Progenitor cell of endocrine pancreas (in vitro differentiated cells): ENCODE data around the gene SPON2. TPM values are rescaled to one million over a fixed set of nuclear protein-coding genes. Genes with fewer than 3 reads are reported as not detected.

Source experiments
- DNase-seq: peaks from one replicate; pipeline ENCODE4 v3.0.0; 2021; ENCODE audit warnings: low spot score; ENCODE audit not compliant: unreplicated experiment
- H3K27ac Mint-ChIP-seq: 2 replicates; pipeline ENCODE4 v1.8.0; 2021; ENCODE audit warnings: mild to moderate bottlenecking, moderate library complexity, mixed read lengths
- H3K27me3 Mint-ChIP-seq: 2 replicates; pipeline ENCODE4 v1.8.0; 2021; ENCODE audit warnings: mixed read lengths
- H3K36me3 Mint-ChIP-seq: 2 replicates; pipeline ENCODE4 v1.8.0; 2022; ENCODE audit warnings: mixed read lengths; ENCODE audit not compliant: insufficient read depth
- H3K4me1 Mint-ChIP-seq: 2 replicates; pipeline ENCODE4 v1.8.0; 2021; ENCODE audit warnings: low read depth, mixed read lengths
- H3K4me3 Mint-ChIP-seq: 2 replicates; pipeline ENCODE4 v1.8.0; 2021; ENCODE audit warnings: low read depth, mild to moderate bottlenecking, moderate library complexity, mixed read lengths
- H3K9me3 Mint-ChIP-seq: 2 replicates; pipeline ENCODE4 v1.8.0; 2021; ENCODE audit warnings: low read depth, mixed read lengths
- total RNA-seq: library from RNA; stranded (reverse); gene quantifications from 2 replicates; pipeline ENCODE4 v1.2.1, GENCODE V29; 2021
- TF ChIP-seq, protein P1 (sequence below): fragments of 200-600 bp; sonication (generic); IDR thresholded peaks from one replicate; pipeline ENCODE4 v1.5.0; 2021; ENCODE audit warnings: antibody characterized with exemption, mild to moderate bottlenecking; ENCODE audit not compliant: unreplicated experiment

Gene SPON2
- total RNA-seq, 1 donor from 2014 or later: 2.2 TPM

DNA sequence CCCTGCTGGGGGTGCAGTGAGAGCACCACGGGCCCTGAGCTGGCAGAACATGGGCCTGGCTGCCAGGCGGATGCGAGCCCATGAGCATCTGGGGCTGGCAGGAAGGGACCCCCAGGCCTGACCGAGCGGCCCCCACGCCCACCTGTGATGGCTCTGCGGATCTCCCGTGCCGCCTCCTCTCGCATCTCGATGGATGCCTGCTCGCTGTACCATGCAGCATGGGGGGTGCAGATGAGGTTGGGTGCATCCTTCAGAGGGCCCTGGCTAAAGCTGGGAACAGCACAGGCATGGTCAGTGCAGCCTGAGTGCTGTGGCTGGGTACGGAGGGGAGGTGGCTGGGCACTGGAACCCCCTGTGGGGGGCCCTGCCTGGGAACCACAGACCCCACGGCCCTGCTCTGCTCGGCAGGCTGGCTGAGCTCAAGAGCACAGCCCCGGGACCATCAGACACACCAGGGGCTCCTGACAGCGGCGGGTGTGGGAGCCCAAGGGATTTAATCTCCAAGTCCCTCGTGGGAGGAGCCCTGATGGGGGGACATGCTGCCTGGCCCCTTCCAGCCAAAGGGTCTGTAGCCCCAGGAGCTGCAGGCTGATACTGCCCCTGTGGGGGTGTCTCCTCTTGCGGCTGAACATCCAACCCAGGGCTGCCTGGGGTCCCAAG lies 41.1 kb upstream of the SPON2 start:
- H3K9me3 Mint-ChIP-seq: no peaks in the 10 kb centered on the region
- H3K4me3 Mint-ChIP-seq: no peak overlapping the region

DNA sequence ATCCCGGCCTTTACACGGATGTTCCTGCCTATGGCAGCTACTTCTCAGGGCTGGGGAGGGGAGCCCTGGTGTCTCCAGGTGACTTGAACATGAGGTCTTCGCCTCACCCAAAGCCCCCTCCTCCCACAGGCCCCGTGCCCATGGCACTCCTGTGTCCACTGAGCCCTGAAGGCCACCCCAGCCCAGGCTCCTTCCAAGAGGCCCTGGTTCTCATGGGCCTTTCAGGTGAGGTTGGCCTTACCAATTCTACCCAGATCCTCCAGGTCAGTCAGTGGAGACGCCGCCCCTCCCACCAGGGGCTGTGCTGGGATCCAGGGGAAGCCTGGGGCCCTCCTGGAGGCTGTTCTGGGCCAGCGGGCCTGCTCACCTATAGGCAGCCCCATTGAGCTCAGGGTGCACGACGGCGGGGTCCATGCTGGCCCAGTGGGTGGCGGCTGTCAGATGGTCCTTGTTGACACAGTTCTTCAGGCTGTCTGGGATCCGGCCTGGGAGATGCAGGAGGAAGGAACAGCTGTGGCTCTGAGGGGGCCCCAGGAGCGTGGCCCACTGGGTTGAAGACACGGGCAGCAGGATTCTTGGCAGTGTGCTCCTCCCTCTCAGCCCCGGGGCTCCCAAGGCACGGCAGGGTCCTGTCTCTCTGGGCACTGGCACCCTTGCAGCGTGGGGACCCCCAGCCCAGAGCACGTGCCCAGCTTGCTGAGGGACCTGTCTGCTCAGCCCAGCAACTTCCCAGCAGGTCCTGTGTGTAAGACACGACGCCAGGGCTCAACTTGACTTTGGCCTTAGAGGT lies 40.4 kb upstream of the SPON2 start:
- Mint-ChIP-seq H3K36me3 (peaks cover 5% of the 10 kb centered on the region), H3K27ac (no peak overlapping the region), H3K9me3 (no peaks in the 10 kb centered on the region), H3K4me1 (no peaks in the 10 kb centered on the region), H3K27me3 (no peaks in the 10 kb centered on the region), H3K4me3 (no peak overlapping the region)
- TF ChIP-seq, protein P1, sequence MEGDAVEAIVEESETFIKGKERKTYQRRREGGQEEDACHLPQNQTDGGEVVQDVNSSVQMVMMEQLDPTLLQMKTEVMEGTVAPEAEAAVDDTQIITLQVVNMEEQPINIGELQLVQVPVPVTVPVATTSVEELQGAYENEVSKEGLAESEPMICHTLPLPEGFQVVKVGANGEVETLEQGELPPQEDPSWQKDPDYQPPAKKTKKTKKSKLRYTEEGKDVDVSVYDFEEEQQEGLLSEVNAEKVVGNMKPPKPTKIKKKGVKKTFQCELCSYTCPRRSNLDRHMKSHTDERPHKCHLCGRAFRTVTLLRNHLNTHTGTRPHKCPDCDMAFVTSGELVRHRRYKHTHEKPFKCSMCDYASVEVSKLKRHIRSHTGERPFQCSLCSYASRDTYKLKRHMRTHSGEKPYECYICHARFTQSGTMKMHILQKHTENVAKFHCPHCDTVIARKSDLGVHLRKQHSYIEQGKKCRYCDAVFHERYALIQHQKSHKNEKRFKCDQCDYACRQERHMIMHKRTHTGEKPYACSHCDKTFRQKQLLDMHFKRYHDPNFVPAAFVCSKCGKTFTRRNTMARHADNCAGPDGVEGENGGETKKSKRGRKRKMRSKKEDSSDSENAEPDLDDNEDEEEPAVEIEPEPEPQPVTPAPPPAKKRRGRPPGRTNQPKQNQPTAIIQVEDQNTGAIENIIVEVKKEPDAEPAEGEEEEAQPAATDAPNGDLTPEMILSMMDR: no peak
- no peak for DNase-seq

More for the DNA sequence above, 41.1 kb upstream of the SPON2 start:
- Mint-ChIP-seq H3K27ac (no peak overlapping the region), H3K4me1 (no peaks in the 10 kb centered on the region), H3K27me3 (no peaks in the 10 kb centered on the region), H3K36me3 (peaks cover 7% of the 10 kb centered on the region)
- DNase-seq: no peak
- TF ChIP-seq, protein P1: no peak

GRCh38 chr4:1211891-1212545 lies 39.6 kb upstream of the SPON2 start:
- DNase-seq: no peak
- Mint-ChIP-seq H3K36me3 (peaks cover 3% of the 10 kb centered on the region), H3K9me3 (no peaks in the 10 kb centered on the region), H3K27me3 (no peaks in the 10 kb centered on the region), H3K27ac (no peak overlapping the region), H3K4me1 (no peaks in the 10 kb centered on the region), H3K4me3 (no peak overlapping the region)
- TF ChIP-seq, protein P1: no peak

GRCh38 chr4:1211371-1211770 lies 39.0 kb upstream of the SPON2 start:
- Mint-ChIP-seq H3K4me1 (no peaks in the 10 kb centered on the region), H3K36me3 (peaks cover 3% of the 10 kb centered on the region), H3K27ac (no peak overlapping the region), H3K4me3 (no peak overlapping the region), H3K27me3 (no peaks in the 10 kb centered on the region), H3K9me3 (no peaks in the 10 kb centered on the region)
- TF ChIP-seq, protein P1: no peak
- no peak for DNase-seq

DNA sequence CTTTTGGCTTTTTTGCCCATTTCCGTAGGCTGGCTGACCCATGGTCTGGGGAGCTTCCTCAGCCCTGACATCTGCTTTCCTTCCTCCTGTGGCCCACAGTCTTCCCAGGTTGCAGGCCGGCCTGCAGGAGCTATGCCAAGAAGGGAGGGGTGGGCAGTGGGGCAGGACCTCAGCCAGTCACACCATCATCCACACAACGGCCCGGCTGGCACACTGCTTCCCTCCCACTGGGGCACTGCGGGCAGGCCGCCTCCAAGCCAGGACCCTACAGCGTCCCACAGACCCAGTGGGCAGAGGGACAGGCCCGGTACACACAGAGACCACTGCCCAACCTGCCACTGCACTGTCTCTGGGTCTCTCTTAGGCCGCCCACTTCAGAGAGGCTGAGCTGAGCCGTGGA lies 38.6 kb upstream of the SPON2 start:
- TF ChIP-seq, protein P1: no peak
- no peaks in the 10 kb centered on the region for H3K27me3 Mint-ChIP-seq
- H3K36me3 Mint-ChIP-seq: peaks cover 3% of the 10 kb centered on the region
- no peaks in the 10 kb centered on the region for H3K9me3 Mint-ChIP-seq
- no peak for DNase-seq
- H3K4me3 Mint-ChIP-seq: no peak overlapping the region
- no peak overlapping the region for H3K27ac Mint-ChIP-seq
- no peaks in the 10 kb centered on the region for H3K4me1 Mint-ChIP-seq
